HG02678 (cell line): ENCODE measurements around the gene MFSD6.
"Not testable (repeated sequence)": the region's sequence is repeated elsewhere in the genome, so short reads cannot be mapped to it uniquely, and the experiment has no call there.

Experiments
- ATAC-seq: cut with Tn5 transposase; IDR thresholded peaks from one replicate; pipeline ENCODE4 v1.9.1; 2021; ENCODE audit warnings: mild to moderate bottlenecking, moderate library complexity; ENCODE audit not compliant: unreplicated experiment

Gene MFSD6

DNA sequence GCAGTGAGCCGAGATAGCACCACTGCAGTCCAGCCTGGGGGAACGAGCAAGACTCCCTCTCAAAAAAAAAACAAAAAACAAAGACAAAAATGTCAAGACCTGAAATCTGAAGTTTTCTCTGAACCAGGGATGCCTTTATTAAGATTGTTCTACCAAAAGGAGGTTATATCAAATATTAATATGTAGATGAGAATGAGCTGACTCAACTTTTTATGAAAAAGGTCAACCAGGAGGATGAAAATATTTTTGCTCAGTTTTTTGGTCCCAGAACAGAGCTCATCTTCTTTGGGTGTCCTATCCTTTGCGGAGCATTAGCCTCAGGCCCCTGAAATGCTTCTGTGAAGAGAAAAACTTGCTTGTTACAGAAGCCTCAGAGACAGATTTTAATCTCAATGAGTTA is 82.3 kb downstream of the MFSD6 start:
- ATAC-seq = no peak

GRCh38 chr2:190493095-190493494 is 84.9 kb downstream of the MFSD6 start:
- ATAC-seq = no peak

- ATAC-seq = not testable (repeated sequence)
These were observed 86.6 kb downstream of the MFSD6 start for GRCh38 chr2:190494600-190495227.

DNA sequence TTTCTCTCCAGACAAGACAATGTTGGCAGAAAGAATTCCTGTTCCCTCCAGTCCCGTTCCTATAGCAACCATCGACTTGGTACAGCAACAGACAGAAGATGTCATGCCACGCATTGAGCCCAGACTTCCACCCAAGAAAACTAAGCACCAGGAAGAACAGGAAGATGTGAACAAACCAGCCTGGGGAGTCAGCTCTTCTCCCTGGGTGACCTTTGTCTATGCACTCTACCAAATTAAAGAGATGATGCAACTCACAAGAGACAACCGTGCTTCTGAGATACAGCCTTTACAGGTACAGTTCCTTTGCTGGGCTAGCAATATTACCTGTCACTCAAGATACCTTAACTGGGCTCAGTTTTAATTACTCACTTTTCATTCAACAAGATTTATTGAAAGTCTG is 89.3 kb downstream of the MFSD6 start:
- no peak for ATAC-seq

GRCh38 chr2:190499273-190499672 is 91.1 kb downstream of the MFSD6 start:
- ATAC-seq = no peak

GRCh38 chr2:190500054-190500502 is 91.9 kb downstream of the MFSD6 start:
- ATAC-seq = no peak

DNA sequence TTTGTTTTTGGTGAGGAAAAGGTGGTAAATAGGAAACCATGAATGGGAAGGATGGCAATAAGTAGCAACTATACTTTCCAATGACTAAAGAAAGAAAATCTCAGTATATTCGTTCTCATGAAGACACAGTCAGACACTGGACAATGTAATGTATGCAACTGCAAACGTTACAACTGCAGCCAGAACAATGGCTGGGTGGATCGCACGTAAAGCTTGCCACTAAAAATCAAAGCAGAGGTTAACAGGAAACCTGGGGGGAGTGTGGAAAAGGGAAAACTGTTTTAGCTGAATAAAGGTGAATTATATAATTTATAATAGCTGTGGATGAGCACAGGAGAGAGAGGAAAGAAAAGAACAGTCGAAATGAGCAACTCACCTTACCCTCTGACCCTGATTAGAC is 93.1 kb downstream of the MFSD6 start:
- no peak for ATAC-seq

- ATAC-seq = no peak
These were observed 93.7 kb downstream of the MFSD6 start for GRCh38 chr2:190501702-190502407.

DNA sequence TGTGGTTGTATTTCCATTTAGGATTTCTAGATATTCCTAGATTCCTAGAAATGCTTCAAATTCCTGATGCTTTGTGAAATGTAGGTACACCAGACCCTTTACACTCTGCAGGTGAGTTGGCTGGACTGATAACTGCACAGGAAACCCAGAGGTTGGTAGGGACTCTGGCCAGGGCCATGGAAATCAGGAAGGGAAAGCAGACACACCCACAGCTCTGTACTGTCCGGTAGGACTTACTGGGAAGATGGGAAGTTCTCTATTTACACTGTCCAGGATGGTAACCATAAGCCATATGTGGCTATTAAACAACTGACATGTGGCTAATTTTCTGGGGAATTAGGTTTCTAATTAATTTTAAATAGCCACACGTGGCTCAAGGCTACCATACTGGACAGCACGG is 94.9 kb downstream of the MFSD6 start:
- no peak for ATAC-seq

- no peak for ATAC-seq
These were observed 96.8 kb downstream of the MFSD6 start for GRCh38 chr2:190504912-190505311.

DNA sequence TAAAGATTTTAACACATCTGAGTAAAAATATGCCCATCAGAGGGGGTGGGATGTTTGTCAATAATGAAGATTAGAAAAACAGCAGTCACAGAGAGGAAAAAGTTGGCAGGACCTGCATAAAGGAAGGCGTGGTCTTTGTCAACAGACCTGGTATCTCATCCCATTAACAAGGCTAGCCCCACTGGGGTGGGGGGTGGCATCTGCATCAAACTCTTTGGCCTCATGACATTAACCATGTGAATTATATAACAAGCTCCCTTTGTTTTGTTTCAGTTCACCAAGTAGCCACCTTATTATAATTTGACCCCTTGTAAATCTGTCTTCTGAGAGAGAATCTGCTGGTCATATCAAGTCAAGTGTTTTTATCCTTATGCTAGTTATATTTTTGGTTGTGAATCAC is 97.5 kb downstream of the MFSD6 start:
- ATAC-seq = no peak

GRCh38 chr2:190506666-190507065 is 98.5 kb downstream of the MFSD6 start:
- ATAC-seq = no peak

DNA sequence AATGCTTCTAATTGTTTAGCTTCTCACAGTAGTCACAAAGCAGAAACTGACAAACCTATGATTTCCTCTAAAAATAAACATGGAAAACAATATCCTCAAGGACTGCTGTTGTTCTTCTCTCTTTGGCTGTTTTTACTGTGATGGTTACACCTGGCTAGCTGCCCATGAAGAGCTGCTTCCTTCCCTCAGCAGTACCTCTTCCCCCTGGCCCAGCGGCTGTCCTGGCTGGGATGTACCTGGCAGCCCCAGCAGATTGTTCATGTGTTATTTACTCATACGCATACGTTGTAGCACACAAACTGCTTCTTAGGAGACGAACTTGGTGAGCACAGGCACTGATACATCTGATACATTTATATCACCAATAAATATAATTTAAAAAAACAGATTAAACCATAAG is 99.0 kb downstream of the MFSD6 start:
- ATAC-seq = no peak

- ATAC-seq = not testable (repeated sequence)
These were observed 101.7 kb downstream of the MFSD6 start for GRCh38 chr2:190509895-190510294.

DNA sequence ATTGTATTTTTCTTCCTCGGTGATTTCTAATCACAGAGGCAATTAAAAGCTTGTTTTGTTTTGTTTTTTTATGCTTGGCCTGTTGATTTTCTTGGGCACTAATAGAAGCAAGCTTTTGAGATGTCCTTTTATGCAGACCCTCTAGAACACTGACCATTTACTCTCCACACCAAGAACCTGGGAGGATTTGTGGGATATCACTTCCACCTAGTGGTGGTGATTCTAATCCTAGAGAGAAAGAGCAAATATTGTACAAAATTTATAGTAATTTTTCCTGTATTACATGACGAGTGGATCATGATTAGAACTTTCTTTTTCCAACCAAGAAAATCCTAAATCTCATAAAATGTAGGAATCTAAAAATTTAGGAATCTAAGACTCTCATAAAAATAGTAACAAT is 102.9 kb downstream of the MFSD6 start:
- no peak for ATAC-seq

DNA sequence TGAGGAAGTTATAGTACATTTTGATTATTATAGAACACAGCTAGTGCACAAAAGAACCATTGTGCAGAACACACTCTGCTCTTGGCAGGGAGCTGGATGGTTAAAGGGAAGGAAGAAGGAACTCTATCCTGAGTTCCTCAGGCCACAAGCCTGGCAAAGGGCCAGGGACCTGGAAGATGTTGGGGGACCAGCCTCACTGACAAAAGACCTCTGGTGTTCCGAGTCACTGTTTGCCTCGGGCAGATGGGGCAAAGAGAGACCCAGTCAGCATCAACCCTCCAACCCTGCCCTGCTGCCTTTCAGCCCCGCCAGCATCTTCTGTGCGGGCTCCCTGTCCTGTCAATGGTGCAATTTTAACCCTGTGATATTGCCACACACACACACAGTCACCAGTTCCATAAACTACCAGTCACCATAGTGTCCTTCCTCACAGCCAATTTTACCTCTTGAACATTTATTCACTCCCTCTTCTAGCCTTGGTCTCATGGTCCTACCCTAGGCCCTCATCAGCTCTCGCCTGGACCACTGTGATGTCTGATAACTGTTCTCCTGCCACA is 104.5 kb downstream of the MFSD6 start:
- no peak for ATAC-seq

DNA sequence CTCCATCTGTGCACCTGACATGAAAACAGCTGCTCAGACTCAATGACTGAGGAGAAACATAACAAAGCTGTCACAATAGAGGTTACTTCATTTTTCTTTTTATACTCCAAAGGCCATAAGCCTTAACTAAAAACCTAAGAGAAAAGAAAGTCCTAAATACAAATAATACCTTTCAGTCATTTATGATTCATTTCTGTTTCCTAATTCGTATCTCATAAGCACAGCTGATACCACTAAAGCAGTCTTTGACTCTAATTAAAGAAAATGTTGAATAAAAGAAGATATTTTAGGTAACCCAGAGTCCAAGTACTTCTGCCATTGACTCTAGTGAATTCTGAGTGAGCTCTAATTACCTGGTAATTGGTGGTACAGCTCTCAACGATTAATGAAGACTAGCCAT is 105.7 kb downstream of the MFSD6 start:
- no peak for ATAC-seq

DNA sequence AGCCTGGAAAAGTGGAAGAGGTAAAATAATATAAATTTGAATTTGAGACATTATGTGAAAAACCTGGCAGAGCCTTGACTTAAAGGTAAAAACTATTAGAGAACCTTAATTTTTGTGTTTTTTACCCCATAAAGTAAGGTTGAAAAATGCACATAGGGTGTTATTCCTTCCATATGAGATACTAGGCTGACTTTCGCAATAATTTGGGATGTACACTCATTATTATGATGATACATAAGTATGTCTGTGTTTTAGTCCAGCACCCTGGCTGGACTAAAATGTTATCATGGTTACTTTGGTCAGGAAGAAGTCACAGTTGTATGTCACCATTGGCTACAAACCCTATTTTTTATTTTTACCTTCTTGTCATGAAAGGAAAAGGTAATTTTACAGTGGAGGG is 106.5 kb downstream of the MFSD6 start:
- ATAC-seq = no peak

DNA sequence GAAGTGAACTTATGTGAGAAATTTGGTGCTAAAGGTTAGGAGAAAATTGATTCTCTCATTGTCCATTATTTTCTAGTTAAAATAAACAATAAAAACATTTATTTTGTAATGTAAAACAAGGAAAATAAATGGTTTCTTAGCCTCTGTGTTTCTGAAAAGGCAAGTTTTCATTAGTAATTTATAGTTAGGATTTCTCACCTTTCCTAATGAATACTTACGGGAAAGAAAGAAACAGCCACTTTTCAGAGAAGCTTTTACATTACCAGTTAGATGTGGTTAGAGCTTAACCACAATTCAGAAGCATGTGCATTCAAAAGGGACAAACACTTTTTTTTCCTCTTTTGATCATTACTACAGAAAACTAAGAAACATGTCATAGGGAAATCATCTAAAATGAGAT is 107.5 kb downstream of the MFSD6 start:
- no peak for ATAC-seq

- no peak for ATAC-seq
These were observed 109.3 kb downstream of the MFSD6 start for GRCh38 chr2:190517468-190517867.

- ATAC-seq = no peak
These were observed 112.0 kb downstream of the MFSD6 start for GRCh38 chr2:190519975-190520767.

DNA sequence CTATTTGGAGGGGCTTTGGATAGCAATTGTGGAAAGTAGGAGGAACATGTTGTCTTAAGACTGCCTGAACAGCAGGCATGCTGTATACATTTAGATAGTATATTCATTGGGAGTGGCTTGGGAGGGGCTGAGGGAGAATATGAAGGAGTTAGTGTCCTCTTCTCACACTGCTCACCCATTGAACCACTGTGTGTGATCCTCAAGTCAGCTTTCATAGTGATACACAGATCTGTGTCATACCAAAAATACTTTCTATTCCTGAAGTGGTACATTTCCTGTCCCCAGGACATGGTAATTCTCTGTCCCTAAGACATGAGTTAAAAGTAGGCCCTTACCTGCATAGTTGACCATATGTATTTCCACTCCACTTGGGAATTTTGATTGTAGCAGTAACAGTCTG is 116.8 kb downstream of the MFSD6 start:
- ATAC-seq = no peak
